A375 (cell line): ENCODE results near the gene ITGB3BP. TPM values are rescaled to one million over a fixed set of nuclear protein-coding genes. Genes with fewer than 3 reads are reported as not detected.

ENCODE experiments used
- small RNA-seq: library from RNA; depleted of rRNA; stranded (forward); fragments of <200 nt; gene quantifications from one replicate; pipeline ENCODE3, GENCODE V24; 2014
- total RNA-seq: library from RNA; depleted of rRNA; stranded (reverse); fragments of >200 nt; shearing (Covaris generic); gene quantifications from 2 replicates; pipeline ENCODE4 v1.2.3, GENCODE V29; 2014; rRNA removed

ITGB3BP gene
- total RNA-seq, result 50.1 and 51.3 TPM in 2 replicates

DNA sequence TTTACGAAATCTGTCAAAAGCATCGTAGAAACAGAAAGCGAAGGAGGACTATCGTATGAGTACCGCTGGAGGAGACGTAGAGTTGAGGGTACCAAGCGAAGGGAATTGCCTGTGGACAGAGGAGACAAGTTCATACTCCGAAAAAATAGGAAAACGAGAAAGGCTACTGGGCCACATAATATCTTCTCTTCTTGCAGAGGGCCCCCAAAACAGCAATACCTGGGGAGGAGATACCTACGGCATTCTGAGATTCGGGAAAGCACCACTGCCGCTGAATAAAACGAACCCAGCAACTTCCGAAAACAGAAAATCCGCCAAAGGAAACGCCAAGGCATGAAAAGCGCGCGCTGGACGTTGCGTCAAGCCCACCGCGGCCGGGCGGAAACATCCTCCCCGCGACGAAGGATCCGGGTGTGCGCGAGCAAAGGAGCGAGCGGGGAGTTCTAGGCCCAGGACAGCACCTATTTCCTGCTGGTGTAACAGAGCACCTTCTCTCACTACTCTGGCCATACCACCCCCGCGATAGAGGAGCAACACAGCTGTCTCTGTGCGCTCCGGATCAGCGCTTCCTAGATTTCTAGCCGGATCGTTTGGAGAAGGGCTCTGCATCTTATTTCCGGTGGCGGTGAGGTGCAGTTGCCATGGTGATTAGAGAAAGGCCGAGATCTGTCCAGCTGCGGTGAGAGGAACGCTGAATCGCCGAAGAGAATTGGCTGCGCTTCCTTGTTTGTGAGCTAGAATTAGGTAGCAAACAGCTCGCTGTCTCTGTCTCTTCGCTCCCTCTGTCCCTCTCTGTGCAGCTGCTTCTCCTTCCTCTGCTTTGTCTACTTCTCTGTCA lies at the start of gene ITGB3BP, which contains the start of gene EFCAB7:
TSS of gene ITGB3BP (minus strand) at position 335 of the 838 bp plus-strand sequence. CDS start at position 243, 92 bp downstream.
TSS of gene EFCAB7 (plus strand) at position 635 of the 838 bp plus-strand sequence. CDS start 2,048 bp downstream, outside the sequence.

Small RNA genes lying within 50 kb of the gene (small RNA-seq; reads per million reads assigned to genes)
- gene RF02105 (not detected), gene RF02106 (not detected), gene RF02107 (not detected), gene RF02108 (not detected), gene RF02109 (not detected), gene RF02110 (not detected), gene RN7SL488P (not detected), gene RNU7-123P (not detected)

Other genes starting within 250 kb of the ITGB3BP start
- gene FOXD3, start 200.7 kb downstream of the ITGB3BP start, total RNA-seq, result 6.1 TPM in 2 replicates
- 16.3 and 18.6 TPM in 2 replicates for gene ALG6, start 155.6 kb downstream of the ITGB3BP start, total RNA-seq
- gene EFCAB7, start 300 bp upstream of the ITGB3BP start, total RNA-seq, result 5.7 and 6.3 TPM in 2 replicates
- gene PGM1, start 70.2 kb upstream of the ITGB3BP start, total RNA-seq, result 66.9 and 74.6 TPM in 2 replicates